ENCODE measurements around the gene SYNGR2.

DNA sequence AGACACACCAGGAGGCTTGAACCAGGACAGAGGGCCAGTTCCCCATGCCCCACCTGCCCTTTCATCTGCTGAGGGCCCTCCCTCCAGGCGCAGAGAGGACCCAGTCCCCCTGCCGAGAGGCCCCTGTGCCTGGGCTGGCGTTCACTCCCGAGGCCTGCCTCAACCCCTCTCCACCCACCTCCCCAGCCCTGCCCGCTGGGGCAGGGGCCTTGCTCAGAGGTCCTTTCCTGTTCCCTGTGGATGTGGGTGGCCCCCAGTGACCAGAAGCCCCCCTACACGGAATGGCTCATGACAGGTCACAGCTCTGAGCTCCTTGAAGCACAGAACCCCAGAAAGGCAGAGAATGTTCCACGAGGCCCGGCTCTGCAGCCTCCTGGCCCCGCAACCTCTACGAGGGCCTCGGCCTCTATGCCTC lies 46.6 kb upstream of the SYNGR2 start:
- TF ChIP-seq, protein P1, sequence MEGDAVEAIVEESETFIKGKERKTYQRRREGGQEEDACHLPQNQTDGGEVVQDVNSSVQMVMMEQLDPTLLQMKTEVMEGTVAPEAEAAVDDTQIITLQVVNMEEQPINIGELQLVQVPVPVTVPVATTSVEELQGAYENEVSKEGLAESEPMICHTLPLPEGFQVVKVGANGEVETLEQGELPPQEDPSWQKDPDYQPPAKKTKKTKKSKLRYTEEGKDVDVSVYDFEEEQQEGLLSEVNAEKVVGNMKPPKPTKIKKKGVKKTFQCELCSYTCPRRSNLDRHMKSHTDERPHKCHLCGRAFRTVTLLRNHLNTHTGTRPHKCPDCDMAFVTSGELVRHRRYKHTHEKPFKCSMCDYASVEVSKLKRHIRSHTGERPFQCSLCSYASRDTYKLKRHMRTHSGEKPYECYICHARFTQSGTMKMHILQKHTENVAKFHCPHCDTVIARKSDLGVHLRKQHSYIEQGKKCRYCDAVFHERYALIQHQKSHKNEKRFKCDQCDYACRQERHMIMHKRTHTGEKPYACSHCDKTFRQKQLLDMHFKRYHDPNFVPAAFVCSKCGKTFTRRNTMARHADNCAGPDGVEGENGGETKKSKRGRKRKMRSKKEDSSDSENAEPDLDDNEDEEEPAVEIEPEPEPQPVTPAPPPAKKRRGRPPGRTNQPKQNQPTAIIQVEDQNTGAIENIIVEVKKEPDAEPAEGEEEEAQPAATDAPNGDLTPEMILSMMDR (tag by site-specific recombination; IDR thresholded peaks at IDR 0.05): no peak
- TF ChIP-seq, protein P2, sequence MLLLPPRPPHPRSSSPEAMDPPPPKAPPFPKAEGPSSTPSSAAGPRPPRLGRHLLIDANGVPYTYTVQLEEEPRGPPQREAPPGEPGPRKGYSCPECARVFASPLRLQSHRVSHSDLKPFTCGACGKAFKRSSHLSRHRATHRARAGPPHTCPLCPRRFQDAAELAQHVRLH (tag by site-specific recombination; IDR thresholded peaks at IDR 0.05): no peak
- TF ChIP-seq, protein P3, sequence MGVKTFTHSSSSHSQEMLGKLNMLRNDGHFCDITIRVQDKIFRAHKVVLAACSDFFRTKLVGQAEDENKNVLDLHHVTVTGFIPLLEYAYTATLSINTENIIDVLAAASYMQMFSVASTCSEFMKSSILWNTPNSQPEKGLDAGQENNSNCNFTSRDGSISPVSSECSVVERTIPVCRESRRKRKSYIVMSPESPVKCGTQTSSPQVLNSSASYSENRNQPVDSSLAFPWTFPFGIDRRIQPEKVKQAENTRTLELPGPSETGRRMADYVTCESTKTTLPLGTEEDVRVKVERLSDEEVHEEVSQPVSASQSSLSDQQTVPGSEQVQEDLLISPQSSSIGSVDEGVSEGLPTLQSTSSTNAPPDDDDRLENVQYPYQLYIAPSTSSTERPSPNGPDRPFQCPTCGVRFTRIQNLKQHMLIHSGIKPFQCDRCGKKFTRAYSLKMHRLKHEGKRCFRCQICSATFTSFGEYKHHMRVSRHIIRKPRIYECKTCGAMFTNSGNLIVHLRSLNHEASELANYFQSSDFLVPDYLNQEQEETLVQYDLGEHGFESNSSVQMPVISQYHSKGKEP (tag by site-specific recombination; IDR thresholded peaks at IDR 0.05): no peak
- TF ChIP-seq, protein P4, sequence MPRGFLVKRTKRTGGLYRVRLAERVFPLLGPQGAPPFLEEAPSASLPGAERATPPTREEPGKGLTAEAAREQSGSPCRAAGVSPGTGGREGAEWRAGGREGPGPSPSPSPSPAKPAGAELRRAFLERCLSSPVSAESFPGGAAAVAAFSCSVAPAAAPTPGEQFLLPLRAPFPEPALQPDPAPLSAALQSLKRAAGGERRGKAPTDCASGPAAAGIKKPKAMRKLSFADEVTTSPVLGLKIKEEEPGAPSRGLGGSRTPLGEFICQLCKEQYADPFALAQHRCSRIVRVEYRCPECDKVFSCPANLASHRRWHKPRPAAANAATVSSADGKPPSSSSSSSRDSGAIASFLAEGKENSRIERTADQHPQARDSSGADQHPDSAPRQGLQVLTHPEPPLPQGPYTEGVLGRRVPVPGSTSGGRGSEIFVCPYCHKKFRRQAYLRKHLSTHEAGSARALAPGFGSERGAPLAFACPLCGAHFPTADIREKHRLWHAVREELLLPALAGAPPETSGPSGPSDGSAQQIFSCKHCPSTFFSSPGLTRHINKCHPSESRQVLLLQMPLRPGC (tag by site-specific recombination; IDR thresholded peaks at IDR 0.05): no peak
- TF ChIP-seq, protein P5, sequence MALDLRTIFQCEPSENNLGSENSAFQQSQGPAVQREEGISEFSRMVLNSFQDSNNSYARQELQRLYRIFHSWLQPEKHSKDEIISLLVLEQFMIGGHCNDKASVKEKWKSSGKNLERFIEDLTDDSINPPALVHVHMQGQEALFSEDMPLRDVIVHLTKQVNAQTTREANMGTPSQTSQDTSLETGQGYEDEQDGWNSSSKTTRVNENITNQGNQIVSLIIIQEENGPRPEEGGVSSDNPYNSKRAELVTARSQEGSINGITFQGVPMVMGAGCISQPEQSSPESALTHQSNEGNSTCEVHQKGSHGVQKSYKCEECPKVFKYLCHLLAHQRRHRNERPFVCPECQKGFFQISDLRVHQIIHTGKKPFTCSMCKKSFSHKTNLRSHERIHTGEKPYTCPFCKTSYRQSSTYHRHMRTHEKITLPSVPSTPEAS (tag by site-specific recombination; IDR thresholded peaks at IDR 0.05): no peak
- TF ChIP-seq YY1 (tag by site-specific recombination; IDR thresholded peaks at IDR 0.05): no peak

All from HEK293 (cell line).